SK-N-DZ (cell line): Measurements from ENCODE around the gene TOP3B.

ENCODE experiments used
- DNase-seq: peaks from one replicate; pipeline ENCODE4 v3.0.0-alpha.2; 2015; ENCODE audit warnings: low spot score

The TOP3B gene

GRCh38 chr22:21963286-21963685, 19.3 kb downstream of the TOP3B start:
- DNase-seq = no peak

- DNase-seq = no peak
Observed at GRCh38 chr22:21962655-21962949, 20.0 kb downstream of the TOP3B start.

- DNase-seq = no peak
Observed at GRCh38 chr22:21961886-21962654, 20.5 kb downstream of the TOP3B start.

GRCh38 chr22:21961127-21961867, 21.3 kb downstream of the TOP3B start:
- no peak for DNase-seq

- no peak for DNase-seq
Observed at GRCh38 chr22:21960200-21961126, 22.1 kb downstream of the TOP3B start.

- no peak for DNase-seq
Observed at GRCh38 chr22:21959274-21960074, 23.1 kb downstream of the TOP3B start.

- no peak for DNase-seq
Observed at GRCh38 chr22:21958360-21959273, 24.0 kb downstream of the TOP3B start.

GRCh38 chr22:21952586-21953571, 29.7 kb downstream of the TOP3B start, which contains the start of gene PPM1F:
PPM1F (minus strand) TSS chr22:21952848; CDS start chr22:21946048, 6,800 bp downstream.
- DNase-seq = peak; percentile 72

GRCh38 chr22:21951931-21952465, 30.6 kb downstream of the TOP3B start:
- peak; percentile 43 for DNase-seq

- no peak for DNase-seq
Observed at GRCh38 chr22:21951062-21951461, 31.5 kb downstream of the TOP3B start.

- no peak for DNase-seq
Observed at GRCh38 chr22:21949948-21950347, 32.6 kb downstream of the TOP3B start.

- DNase-seq = no peak
Observed at GRCh38 chr22:21949569-21949918, 33.0 kb downstream of the TOP3B start.

GRCh38 chr22:21948824-21949568, 33.6 kb downstream of the TOP3B start:
- no peak for DNase-seq

GRCh38 chr22:21948390-21948789, 34.2 kb downstream of the TOP3B start:
- no peak for DNase-seq

- DNase-seq = peak; percentile 29
Observed at GRCh38 chr22:21947040-21948014, 35.3 kb downstream of the TOP3B start.

GRCh38 chr22:21946262-21946925, 36.2 kb downstream of the TOP3B start:
- DNase-seq = no peak
